ENCODE data around the gene SMIM24.

Gene SMIM24

GRCh38 chr19:3479177-3479833 is 1.0 kb downstream of the SMIM24 start:
- Histone ChIP-seq H3K4me1 (no peaks in the 10 kb centered on the region), H3K9me3 (no peaks in the 10 kb centered on the region), H3K27me3 (ENCODE audit: low read depth) (no peaks in the 10 kb centered on the region), H3K4me3 (no peak overlapping the region), H3K36me3 (replicated peaks) (no peaks in the 10 kb centered on the region)
- in situ Hi-C loops (cut with MboI; ENCODE audit: low sequenced_read_pairs), result no loop called here
- DNase-seq (ENCODE audit: low spot score in 2 of 2), result peak; percentile 20 to 73

GRCh38 chr19:3478409-3479176 is 1.7 kb downstream of the SMIM24 start:
- in situ Hi-C loops (cut with MboI; ENCODE audit: low sequenced_read_pairs), result no loop called here

GRCh38 chr19:3477951-3478350 is 2.4 kb downstream of the SMIM24 start:
- in situ Hi-C loops (cut with MboI; ENCODE audit: low sequenced_read_pairs), result no loop called here

More at GRCh38 chr19:3478409-3479176, 1.7 kb downstream of the SMIM24 start:
- Histone ChIP-seq H3K4me3 (no peak overlapping the region), H3K36me3 (replicated peaks) (no peaks in the 10 kb centered on the region), H3K27me3 (ENCODE audit: low read depth) (no peaks in the 10 kb centered on the region), H3K4me1 (no peaks in the 10 kb centered on the region), H3K9me3 (no peaks in the 10 kb centered on the region)
- no peak for DNase-seq (ENCODE audit: low spot score in 2 of 2)

GRCh38 chr19:3477506-3477905 is 2.8 kb downstream of the SMIM24 start:
- in situ Hi-C loops (cut with MboI; ENCODE audit: low sequenced_read_pairs), result no loop called here
- H3K27me3 ChIP-seq (ENCODE audit: low read depth), result no peaks in the 10 kb centered on the region
- no peak for DNase-seq (ENCODE audit: low spot score in 2 of 2)
- H3K4me3 ChIP-seq, result no peak overlapping the region
- H3K36me3 ChIP-seq (replicated peaks), result no peaks in the 10 kb centered on the region
- H3K9me3 ChIP-seq, result no peaks in the 10 kb centered on the region
- no peaks in the 10 kb centered on the region for H3K4me1 ChIP-seq

More at GRCh38 chr19:3477951-3478350, 2.4 kb downstream of the SMIM24 start:
- no peak overlapping the region for H3K4me3 ChIP-seq
- H3K36me3 ChIP-seq (replicated peaks), result no peaks in the 10 kb centered on the region
- DNase-seq (ENCODE audit: low spot score in 2 of 2), result no peak
- H3K27me3 ChIP-seq (ENCODE audit: low read depth), result no peaks in the 10 kb centered on the region
- no peaks in the 10 kb centered on the region for H3K9me3 ChIP-seq
- no peaks in the 10 kb centered on the region for H3K4me1 ChIP-seq

- Histone ChIP-seq H3K9me3 (no peaks in the 10 kb centered on the region), H3K4me3 (no peak overlapping the region), H3K4me1 (no peaks in the 10 kb centered on the region), H3K27me3 (ENCODE audit: low read depth) (no peaks in the 10 kb centered on the region), H3K36me3 (replicated peaks) (no peaks in the 10 kb centered on the region)
- in situ Hi-C loops (cut with MboI; ENCODE audit: low sequenced_read_pairs), result no loop called here
- DNase-seq (ENCODE audit: low spot score in 2 of 2), result no peak
These were observed 3.5 kb downstream of the SMIM24 start for GRCh38 chr19:3476830-3477229.

GRCh38 chr19:3475449-3475848 is 4.9 kb downstream of the SMIM24 start:
- Histone ChIP-seq H3K27me3 (ENCODE audit: low read depth) (no peaks in the 10 kb centered on the region), H3K9me3 (no peaks in the 10 kb centered on the region), H3K4me1 (no peaks in the 10 kb centered on the region), H3K4me3 (no peak overlapping the region), H3K36me3 (replicated peaks) (no peaks in the 10 kb centered on the region)
- in situ Hi-C loops (cut with MboI; ENCODE audit: low sequenced_read_pairs), result no loop called here
- no peak for DNase-seq (ENCODE audit: low spot score in 2 of 2)

GRCh38 chr19:3474614-3475013 is 5.7 kb downstream of the SMIM24 start:
- H3K4me1 ChIP-seq, result no peaks in the 10 kb centered on the region
- DNase-seq (ENCODE audit: low spot score in 2 of 2), result no peak
- no peaks in the 10 kb centered on the region for H3K36me3 ChIP-seq (replicated peaks)
- in situ Hi-C loops (cut with MboI; ENCODE audit: low sequenced_read_pairs), result no loop called here
- no peaks in the 10 kb centered on the region for H3K9me3 ChIP-seq
- no peak overlapping the region for H3K4me3 ChIP-seq
- H3K27me3 ChIP-seq (ENCODE audit: low read depth), result no peaks in the 10 kb centered on the region

GRCh38 chr19:3474010-3474409 is 6.3 kb downstream of the SMIM24 start:
- no peak overlapping the region for H3K4me3 ChIP-seq
- H3K4me1 ChIP-seq, result no peaks in the 10 kb centered on the region
- in situ Hi-C loops (cut with MboI; ENCODE audit: low sequenced_read_pairs), result no loop called here
- DNase-seq (ENCODE audit: low spot score in 2 of 2), result no peak
- H3K36me3 ChIP-seq (replicated peaks), result no peaks in the 10 kb centered on the region
- no peaks in the 10 kb centered on the region for H3K9me3 ChIP-seq
- no peaks in the 10 kb centered on the region for H3K27me3 ChIP-seq (ENCODE audit: low read depth)

GRCh38 chr19:3471954-3472655 is 8.2 kb downstream of the SMIM24 start:
- in situ Hi-C loops (cut with MboI; ENCODE audit: low sequenced_read_pairs), result no loop called here
- DNase-seq (ENCODE audit: low spot score in 2 of 2), result peak in 1 of 2 experiments; percentile 70
- H3K36me3 ChIP-seq (replicated peaks), result no peaks in the 10 kb centered on the region
- no peaks in the 10 kb centered on the region for H3K4me1 ChIP-seq
- no peak overlapping the region for H3K4me3 ChIP-seq
- 0 out of 2 replicates have a peak, but pooled peaks cover 2% of the 10 kb centered on the region for H3K9me3 ChIP-seq
- H3K27me3 ChIP-seq (ENCODE audit: low read depth), result no peaks in the 10 kb centered on the region

GRCh38 chr19:3470500-3471128 is 9.7 kb downstream of the SMIM24 start:
- H3K4me1 ChIP-seq, result no peaks in the 10 kb centered on the region
- no peaks in the 10 kb centered on the region for H3K36me3 ChIP-seq (replicated peaks)
- no peaks in the 10 kb centered on the region for H3K27me3 ChIP-seq (ENCODE audit: low read depth)
- no peak overlapping the region for H3K4me3 ChIP-seq
- in situ Hi-C loops (cut with MboI; ENCODE audit: low sequenced_read_pairs), result no loop called here
- 0 out of 2 replicates have a peak, but pooled peaks cover 2% of the 10 kb centered on the region for H3K9me3 ChIP-seq
- no peak for DNase-seq (ENCODE audit: low spot score in 2 of 2)

GRCh38 chr19:3469638-3470499 is 10.5 kb downstream of the SMIM24 start:
- no peak for DNase-seq (ENCODE audit: low spot score in 2 of 2)
- H3K4me3 ChIP-seq, result no peak overlapping the region
- no peaks in the 10 kb centered on the region for H3K27me3 ChIP-seq (ENCODE audit: low read depth)
- 0 out of 2 replicates have a peak, but pooled peaks cover 2% of the 10 kb centered on the region for H3K9me3 ChIP-seq
- no peaks in the 10 kb centered on the region for H3K4me1 ChIP-seq
- H3K36me3 ChIP-seq (replicated peaks), result no peaks in the 10 kb centered on the region
- in situ Hi-C loops (cut with MboI; ENCODE audit: low sequenced_read_pairs), result no loop called here

- Histone ChIP-seq H3K36me3 (replicated peaks) (no peaks in the 10 kb centered on the region; the same call in 1 of the 2 replicates), H3K4me1 (no peaks in the 10 kb centered on the region), H3K9me3 (0 out of 2 replicates have a peak, but pooled peaks cover 2% of the 10 kb centered on the region), H3K4me3 (no peak overlapping the region), H3K27me3 (ENCODE audit: low read depth) (no peaks in the 10 kb centered on the region)
- in situ Hi-C loops (cut with MboI; ENCODE audit: low sequenced_read_pairs), result no loop called here
- DNase-seq (ENCODE audit: low spot score in 2 of 2), result no peak
These were observed 12.1 kb downstream of the SMIM24 start for GRCh38 chr19:3468211-3468610.
